Measurements from ENCODE around the gene NCK2. TPM values are rescaled to one million over a fixed set of nuclear protein-coding genes. Genes with fewer than 3 reads are reported as not detected.
"Not testable (repeated sequence)": the region's sequence is repeated elsewhere in the genome, so short reads cannot be mapped to it uniquely, and the experiment has no call there.

Gene NCK2
- total RNA-seq, 4 donors from 2014 or later: 46.0 to 62.6 (median 55.3) TPM

DNA sequence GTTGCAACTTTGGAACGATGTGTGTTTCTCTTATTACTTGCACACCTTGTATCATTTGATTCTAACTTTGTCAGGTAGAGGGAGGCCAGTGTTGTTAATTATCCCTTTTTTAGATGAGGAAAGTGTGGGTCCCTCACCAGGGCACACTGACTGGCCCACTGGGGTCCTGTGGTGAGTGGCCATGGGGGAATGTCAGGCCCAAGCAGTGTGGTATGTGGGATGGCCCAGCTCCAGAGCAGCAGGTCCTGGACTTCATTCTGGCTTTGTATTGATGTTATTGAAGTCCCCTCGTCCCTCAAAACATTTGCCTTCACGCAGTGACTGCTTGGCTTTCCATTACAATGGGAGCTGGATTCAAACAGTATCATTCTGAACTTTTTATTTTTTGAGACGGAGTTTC, 11.7 kb downstream of the NCK2 start:
- Histone ChIP-seq H3K27me3 (no peaks in the 10 kb centered on the region), H3K4me3 (replicated peaks in 1 of 3) (no peak overlapping the region), H3K4me1 (peaks cover 9 to 37% of the 10 kb centered on the region in 2 donors), H3K36me3 (no peaks in the 10 kb centered on the region), H3K27ac (no peak overlapping the region), H3K9me3 (no peaks in the 10 kb centered on the region)
- 87 to 95% methylated on average over 4 of the region's 4 CpGs for WGBS, 2 donors
- DNase-seq: no peak
- TF ChIP-seq, protein P1, sequence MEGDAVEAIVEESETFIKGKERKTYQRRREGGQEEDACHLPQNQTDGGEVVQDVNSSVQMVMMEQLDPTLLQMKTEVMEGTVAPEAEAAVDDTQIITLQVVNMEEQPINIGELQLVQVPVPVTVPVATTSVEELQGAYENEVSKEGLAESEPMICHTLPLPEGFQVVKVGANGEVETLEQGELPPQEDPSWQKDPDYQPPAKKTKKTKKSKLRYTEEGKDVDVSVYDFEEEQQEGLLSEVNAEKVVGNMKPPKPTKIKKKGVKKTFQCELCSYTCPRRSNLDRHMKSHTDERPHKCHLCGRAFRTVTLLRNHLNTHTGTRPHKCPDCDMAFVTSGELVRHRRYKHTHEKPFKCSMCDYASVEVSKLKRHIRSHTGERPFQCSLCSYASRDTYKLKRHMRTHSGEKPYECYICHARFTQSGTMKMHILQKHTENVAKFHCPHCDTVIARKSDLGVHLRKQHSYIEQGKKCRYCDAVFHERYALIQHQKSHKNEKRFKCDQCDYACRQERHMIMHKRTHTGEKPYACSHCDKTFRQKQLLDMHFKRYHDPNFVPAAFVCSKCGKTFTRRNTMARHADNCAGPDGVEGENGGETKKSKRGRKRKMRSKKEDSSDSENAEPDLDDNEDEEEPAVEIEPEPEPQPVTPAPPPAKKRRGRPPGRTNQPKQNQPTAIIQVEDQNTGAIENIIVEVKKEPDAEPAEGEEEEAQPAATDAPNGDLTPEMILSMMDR (IDR thresholded peaks at IDR 0.05): no peak
- TF ChIP-seq POLR2A (IDR thresholded peaks at IDR 0.05): no peak
- intact Hi-C loops (cut with DNase I): no loop called here

DNA sequence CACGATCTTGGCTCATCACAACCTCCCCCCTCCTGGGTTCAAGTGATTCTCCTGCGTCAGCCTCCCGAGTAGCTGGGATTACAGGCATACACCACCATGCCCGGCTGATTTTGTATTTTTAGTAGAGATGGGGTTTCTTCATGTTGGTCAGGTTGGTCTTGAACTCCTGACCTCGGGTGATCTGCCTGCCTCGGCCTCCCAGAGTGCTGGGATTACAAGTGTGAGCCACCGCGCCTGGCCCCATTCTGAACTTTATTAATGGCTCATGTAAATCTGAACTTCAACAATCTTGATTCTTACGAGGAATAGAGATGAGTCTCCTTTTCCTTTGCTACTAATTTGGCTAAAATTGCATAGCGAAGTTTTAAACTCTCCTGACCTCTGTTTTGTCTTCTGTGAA, 12.2 kb downstream of the NCK2 start:
- H3K27ac ChIP-seq; H3K27me3 ChIP-seq; H3K9me3 ChIP-seq; H3K4me3 ChIP-seq (replicated peaks in 1 of 3); H3K36me3 ChIP-seq; DNase-seq; intact Hi-C loops (cut with DNase I): not testable (repeated sequence)
- 82 to 90% methylated on average over 10 of the region's 10 CpGs for WGBS, 2 donors
- H3K4me1 ChIP-seq: peaks cover 12 to 41% of the 10 kb centered on the region in 2 donors

DNA sequence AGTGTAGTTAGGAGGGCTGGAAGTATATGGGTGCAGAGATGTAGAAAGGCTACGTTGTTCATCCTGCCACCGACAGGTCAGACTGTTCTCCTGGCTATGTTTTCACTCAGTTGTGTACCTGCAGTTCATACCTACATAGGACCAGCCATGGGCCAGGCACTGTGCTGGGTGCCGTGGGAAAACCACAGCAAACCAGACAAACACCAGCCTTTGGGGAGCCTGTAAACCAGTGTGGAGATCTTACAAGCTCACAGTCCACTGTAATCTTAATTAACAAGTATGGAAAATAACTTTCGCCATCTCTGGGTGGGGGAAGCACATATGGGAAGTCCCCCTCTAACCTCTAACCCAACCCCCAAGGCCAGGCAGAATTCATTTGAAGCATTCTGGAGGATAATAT, 12.7 kb downstream of the NCK2 start:
- peaks cover 18 to 47% of the 10 kb centered on the region in 2 donors for H3K4me1 ChIP-seq

DNA sequence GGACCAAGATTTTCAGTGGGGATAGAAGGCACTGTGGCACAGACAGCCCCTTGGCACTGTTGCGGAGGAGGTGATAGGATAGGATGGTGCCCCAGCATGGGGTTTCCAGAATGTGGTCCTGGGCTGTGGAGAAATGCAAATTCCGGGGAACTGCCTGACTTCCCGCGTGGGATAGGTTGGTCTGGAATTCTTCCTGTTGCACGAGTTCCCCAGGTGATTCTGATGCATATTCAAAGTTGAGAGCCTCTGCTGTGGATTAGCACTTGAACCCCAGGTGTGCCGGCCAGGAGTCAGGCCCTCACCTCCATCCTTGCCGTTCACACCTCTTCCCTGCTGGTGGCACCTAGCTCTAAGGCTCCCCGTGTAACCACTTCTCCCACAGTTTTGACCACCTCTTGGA, 15.5 kb downstream of the NCK2 start:
- Histone ChIP-seq H3K27me3 (no peaks in the 10 kb centered on the region), H3K4me3 (replicated peaks in 1 of 3) (no peak overlapping the region), H3K36me3 (no peaks in the 10 kb centered on the region), H3K27ac (no peak overlapping the region), H3K9me3 (no peaks in the 10 kb centered on the region), H3K4me1 (peaks cover 26 to 46% of the 10 kb centered on the region in 2 donors)
- intact Hi-C loops (cut with DNase I): no loop called here
- TF ChIP-seq, protein P1 (IDR thresholded peaks at IDR 0.05): no peak
- no peak for TF ChIP-seq POLR2A (IDR thresholded peaks at IDR 0.05)
- 83 to 90% methylated on average over 8 of the region's 8 CpGs for WGBS, 2 donors
- DNase-seq: no peak

More for the DNA sequence above, 12.7 kb downstream of the NCK2 start:
- no peak overlapping the region for H3K4me3 ChIP-seq (replicated peaks in 1 of 3)
- WGBS, 2 donors: 89 to 90% methylated on average over 4 of the region's 4 CpGs
- H3K36me3 ChIP-seq: no peaks in the 10 kb centered on the region
- no peak overlapping the region for H3K27ac ChIP-seq
- no peaks in the 10 kb centered on the region for H3K27me3 ChIP-seq
- no peak for TF ChIP-seq POLR2A (IDR thresholded peaks at IDR 0.05)
- TF ChIP-seq, protein P1 (IDR thresholded peaks at IDR 0.05): no peak
- intact Hi-C loops (cut with DNase I): no loop called here
- no peak for DNase-seq
- no peaks in the 10 kb centered on the region for H3K9me3 ChIP-seq

DNA sequence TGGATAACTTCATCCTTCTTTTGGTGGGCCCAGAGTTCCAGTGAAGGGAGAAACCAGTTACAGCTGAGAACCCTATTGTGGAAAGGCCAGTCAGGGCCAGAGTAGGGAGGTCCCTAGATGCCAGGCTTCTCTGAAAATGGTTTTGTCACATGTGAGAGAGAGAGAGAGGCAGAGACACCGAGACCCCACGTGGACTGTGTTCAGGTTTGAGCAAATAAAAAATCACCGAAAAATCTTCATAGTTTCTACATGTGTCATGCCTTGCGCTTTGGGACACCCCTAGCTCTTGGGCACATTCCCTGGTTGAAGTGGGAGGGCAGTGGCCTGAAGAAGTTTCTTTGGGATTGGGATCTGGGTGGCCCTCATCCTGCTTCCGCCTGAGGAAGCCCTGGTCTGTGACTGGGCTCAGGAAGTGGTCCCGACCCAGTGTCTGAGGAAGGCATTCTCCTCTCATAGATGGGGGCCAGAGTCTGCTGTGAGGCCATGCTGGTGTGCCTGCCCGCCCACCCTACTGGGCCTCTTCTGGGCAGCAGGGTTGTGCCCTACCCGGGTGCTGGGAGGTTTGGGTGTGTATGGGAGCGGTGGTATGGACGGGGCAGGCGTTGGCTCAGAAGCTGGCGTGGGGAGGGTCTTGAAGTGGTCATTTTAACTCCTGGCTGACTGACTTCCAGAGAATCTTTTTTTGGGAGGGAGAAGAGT, 16.1 kb downstream of the NCK2 start:
- peaks cover 27 to 42% of the 10 kb centered on the region in 2 donors for H3K4me1 ChIP-seq
- 92% methylated on average over 9 to 12 of the region's 12 CpGs for WGBS, 2 donors
- no peaks in the 10 kb centered on the region for H3K9me3 ChIP-seq
- no peaks in the 10 kb centered on the region for H3K36me3 ChIP-seq
- no peak overlapping the region for H3K27ac ChIP-seq
- no peak for DNase-seq
- TF ChIP-seq, protein P1 (IDR thresholded peaks at IDR 0.05): no peak
- TF ChIP-seq POLR2A (IDR thresholded peaks at IDR 0.05): no peak
- H3K27me3 ChIP-seq: no peaks in the 10 kb centered on the region
- intact Hi-C loops (cut with DNase I): no loop called here
- H3K4me3 ChIP-seq (replicated peaks in 1 of 3): no peak overlapping the region

Data from thyroid gland (tissue), 4 donors.